Measurements from ENCODE around the gene MRPL46. TPM values are rescaled to one million over a fixed set of nuclear protein-coding genes. Genes with fewer than 3 reads are reported as not detected.
"Not testable (repeated sequence)": the region's sequence is repeated elsewhere in the genome, so short reads cannot be mapped to it uniquely, and the experiment has no call there.

Gene MRPL46
- total and polyA plus RNA-seq, 7 donors, result 47.3 to 207 (median 82.1) TPM

DNA sequence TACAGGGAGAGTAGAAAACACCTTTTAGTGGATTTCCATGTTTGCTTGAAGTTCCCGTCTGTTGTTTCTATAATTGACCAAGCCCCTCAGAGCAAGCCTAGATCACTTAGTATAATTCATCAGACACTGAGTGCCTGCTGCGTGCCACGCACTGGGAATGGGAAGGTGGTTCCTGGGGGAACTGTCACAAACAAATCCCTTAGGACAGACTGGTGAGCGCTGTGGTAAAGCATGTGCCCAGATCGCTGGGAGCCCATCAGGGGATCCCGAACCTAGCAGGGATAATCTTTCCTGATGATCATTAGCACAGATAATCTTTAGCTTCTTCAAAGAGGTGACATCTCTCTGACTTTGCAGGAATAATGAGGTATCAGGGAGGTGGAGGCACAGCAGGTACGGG lies 9.9 kb upstream of the MRPL46 start:
- H3K4me3 ChIP-seq, result no peak overlapping the region
- H3K27ac ChIP-seq, result no peak overlapping the region
- TF ChIP-seq CTCF (IDR thresholded peaks at IDR 0.05), result no peak
- WGBS, 3 donors, result 91 to 96% (median 92%) methylated on average over 7 of the region's 7 CpGs
- peaks cover 20 to 82% of the 10 kb centered on the region in 2 donors for H3K36me3 ChIP-seq (ENCODE audit: insufficient read depth in 1 of 2, low read depth in 1 of 2)
- no peaks in the 10 kb centered on the region for H3K27me3 ChIP-seq (ENCODE audit: insufficient read depth in 3 of 3, low read length in 2 of 3)
- intact Hi-C loops (cut with DNase I), result loop anchor here (5.0 kb wide), 1 partner anchor 135 kb away; no protein-coding TSS in a partner anchor
- H3K9me3 ChIP-seq, result no peaks in the 10 kb centered on the region
- DNase-seq (no peak), ATAC-seq (no peak)
- H3K4me1 ChIP-seq, result no peaks in the 10 kb centered on the region

DNA sequence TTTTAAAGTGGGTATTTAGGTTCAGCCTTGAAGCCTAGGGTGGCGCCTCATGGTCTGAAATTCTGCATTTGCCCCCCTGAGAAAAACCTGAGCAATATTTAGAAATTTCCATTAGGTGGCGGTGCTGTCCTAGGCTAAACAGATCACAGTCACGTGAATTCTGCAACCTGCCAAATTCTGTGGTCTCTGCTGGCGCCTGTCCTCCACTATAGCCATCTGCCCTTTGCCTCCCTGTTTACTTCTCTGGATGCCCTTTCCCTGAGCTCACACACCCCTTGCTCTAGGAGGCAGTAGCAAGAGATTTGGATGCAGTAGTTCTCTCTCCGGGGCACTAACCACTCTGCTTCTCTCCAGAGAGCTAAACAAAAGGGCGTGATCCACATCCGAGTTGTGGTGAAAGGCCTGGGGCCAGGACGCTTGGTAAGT lies 9.5 kb upstream of the MRPL46 start:
- Histone ChIP-seq H3K4me3 (no peak overlapping the region), H3K9me3 (no peaks in the 10 kb centered on the region), H3K27me3 (ENCODE audit: insufficient read depth in 3 of 3, low read length in 2 of 3) (no peaks in the 10 kb centered on the region), H3K36me3 (ENCODE audit: insufficient read depth in 1 of 2, low read depth in 1 of 2) (peaks cover 20 to 86% of the 10 kb centered on the region in 2 donors), H3K4me1 (no peaks in the 10 kb centered on the region), H3K27ac (no peak overlapping the region)
- no peak for DNase-seq
- ATAC-seq, result peak; percentile 70 to 84 (median 79)
- WGBS, 3 donors, result 49 to 64% (median 52%) methylated on average over 8 of the region's 8 CpGs
- TF ChIP-seq CTCF (IDR thresholded peaks at IDR 0.05), result peak; percentile 34
- intact Hi-C loops (cut with DNase I), result loop anchor here (5.0 kb wide), 1 partner anchor 136 kb away; no protein-coding TSS in a partner anchor

DNA sequence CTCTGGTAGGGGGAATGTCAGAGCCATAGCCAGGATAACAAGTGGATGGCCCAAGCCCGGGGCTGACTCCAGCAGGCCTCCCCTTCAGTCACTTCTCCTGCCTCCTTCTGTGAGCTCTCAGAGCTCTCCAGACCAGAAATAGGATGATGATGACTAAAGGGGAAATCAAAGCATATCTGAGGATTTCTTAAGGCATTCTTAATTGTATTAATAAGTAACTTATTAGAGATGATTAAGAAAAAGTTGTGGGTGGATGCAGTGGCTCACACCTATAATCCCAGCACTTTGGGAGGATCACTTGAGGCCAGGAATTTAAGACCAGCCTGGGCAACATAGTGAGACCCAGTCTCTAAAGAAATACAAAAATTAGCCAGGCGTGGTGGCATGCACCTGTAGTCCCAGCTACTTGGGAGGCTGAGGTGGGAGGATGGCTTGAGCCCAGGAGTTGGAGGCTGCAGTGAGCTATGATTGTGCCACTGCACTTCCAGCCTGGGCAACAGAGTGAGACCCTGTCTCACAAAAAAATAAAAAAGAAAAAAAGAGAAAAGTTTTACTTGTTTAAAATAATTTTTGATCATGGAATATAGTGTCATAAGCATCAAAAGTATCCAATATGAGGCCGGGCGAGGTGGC lies 6.6 kb upstream of the MRPL46 start:
- H3K9me3 ChIP-seq; ATAC-seq; H3K4me1 ChIP-seq; DNase-seq; intact Hi-C loops (cut with DNase I); H3K27me3 ChIP-seq (ENCODE audit: insufficient read depth in 3 of 3, low read length in 2 of 3); H3K4me3 ChIP-seq; H3K27ac ChIP-seq: not testable (repeated sequence)
- peaks cover 13 to 97% of the 10 kb centered on the region in 2 donors for H3K36me3 ChIP-seq (ENCODE audit: insufficient read depth in 1 of 2, low read depth in 1 of 2)
- 98 to 100% (median 100%) methylated on average over 4 of the region's 4 CpGs for WGBS, 3 donors

- Histone ChIP-seq H3K27ac (no peak overlapping the region), H3K9me3 (no peaks in the 10 kb centered on the region), H3K36me3 (ENCODE audit: insufficient read depth in 1 of 2, low read depth in 1 of 2) (peaks cover 13 to 83% of the 10 kb centered on the region in 2 donors), H3K4me1 (peaks cover 14% of the 10 kb centered on the region), H3K27me3 (ENCODE audit: insufficient read depth in 3 of 3, low read length in 2 of 3) (no peaks in the 10 kb centered on the region), H3K4me3 (no peak overlapping the region)
- WGBS, 3 donors, result 89 to 93% (median 90%) methylated on average over 4 of the region's 4 CpGs
- intact Hi-C loops (cut with DNase I), result no loop called here
- DNase-seq (no peak), ATAC-seq (no peak)
- no peak for TF ChIP-seq CTCF (IDR thresholded peaks at IDR 0.05)
These were observed 5.0 kb upstream of the MRPL46 start for GRCh38 chr15:88472225-88472624.

DNA sequence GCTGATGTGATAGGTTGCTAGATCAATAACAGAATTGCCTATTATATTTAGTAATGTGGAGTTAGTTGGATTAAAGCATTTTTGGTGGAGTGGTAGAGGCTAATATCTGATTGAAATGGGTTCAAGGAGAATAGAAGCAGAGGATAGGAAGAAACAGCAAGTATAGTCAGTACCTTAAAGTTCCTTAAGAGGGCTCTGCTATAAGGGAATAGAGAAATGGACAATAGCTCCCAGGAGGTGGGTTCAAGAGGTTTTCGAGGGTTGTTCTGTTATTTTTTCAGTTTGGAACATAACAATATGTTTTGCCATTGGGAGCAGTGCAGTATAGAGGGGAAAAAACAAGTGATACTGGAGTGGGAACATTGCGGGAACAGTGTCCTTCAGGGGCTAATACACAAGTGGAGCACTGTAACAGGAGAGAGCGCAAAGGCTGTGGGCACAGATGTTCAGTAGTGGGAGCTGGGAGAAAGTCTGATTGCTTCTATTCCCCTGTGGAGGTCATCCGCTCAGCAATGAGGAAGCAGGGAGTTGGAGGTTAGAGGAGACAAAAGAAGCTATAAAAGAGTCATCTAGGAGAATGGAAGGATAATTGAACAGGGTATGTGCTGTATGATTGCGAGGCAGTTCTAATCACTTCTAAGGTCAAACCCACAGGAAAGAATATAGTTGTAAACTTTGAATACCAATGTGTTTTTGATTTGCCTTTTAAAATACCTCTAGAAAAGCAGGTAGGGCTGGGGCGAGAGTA lies 3.6 kb upstream of the MRPL46 start:
- WGBS, 3 donors, result 87 to 90% (median 89%) methylated on average over 6 of the region's 6 CpGs
- H3K9me3 ChIP-seq, result no peaks in the 10 kb centered on the region
- H3K27ac ChIP-seq, result no peak overlapping the region
- H3K4me3 ChIP-seq, result no peak overlapping the region
- peaks cover 22% of the 10 kb centered on the region for H3K4me1 ChIP-seq
- DNase-seq (no peak), ATAC-seq (no peak)
- H3K27me3 ChIP-seq (ENCODE audit: insufficient read depth in 3 of 3, low read length in 2 of 3), result no peaks in the 10 kb centered on the region
- peaks cover 10 to 69% of the 10 kb centered on the region in 2 donors for H3K36me3 ChIP-seq (ENCODE audit: insufficient read depth in 1 of 2, low read depth in 1 of 2)
- no peak for TF ChIP-seq CTCF (IDR thresholded peaks at IDR 0.05)
- intact Hi-C loops (cut with DNase I), result no loop called here
